ENCODE data around the gene NLRP7.
A peak's percentile ranks its signal among the peaks of the same experiment; 100 is the strongest.

DNA sequence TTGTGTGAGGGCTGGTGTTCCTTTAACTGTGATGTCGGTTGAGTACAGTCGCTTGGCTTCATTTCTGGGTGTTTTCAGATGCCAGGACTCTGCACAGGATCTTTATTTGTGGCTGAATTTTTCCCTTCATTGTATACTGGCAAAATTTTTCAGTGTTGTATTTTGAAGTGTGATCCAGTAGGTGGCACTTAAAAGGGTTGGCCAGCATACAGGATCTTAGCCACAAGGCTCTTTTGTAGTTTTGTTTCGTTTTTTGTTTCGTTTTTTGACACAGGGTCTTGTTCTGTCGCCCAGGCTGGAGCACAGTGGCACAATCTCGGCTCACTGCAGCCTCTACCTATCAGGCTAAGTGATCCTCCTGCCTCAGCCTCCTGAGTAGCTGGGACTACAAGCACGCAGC is 64.6 kb downstream of the NLRP7 start:
- TF ChIP-seq, protein P1, sequence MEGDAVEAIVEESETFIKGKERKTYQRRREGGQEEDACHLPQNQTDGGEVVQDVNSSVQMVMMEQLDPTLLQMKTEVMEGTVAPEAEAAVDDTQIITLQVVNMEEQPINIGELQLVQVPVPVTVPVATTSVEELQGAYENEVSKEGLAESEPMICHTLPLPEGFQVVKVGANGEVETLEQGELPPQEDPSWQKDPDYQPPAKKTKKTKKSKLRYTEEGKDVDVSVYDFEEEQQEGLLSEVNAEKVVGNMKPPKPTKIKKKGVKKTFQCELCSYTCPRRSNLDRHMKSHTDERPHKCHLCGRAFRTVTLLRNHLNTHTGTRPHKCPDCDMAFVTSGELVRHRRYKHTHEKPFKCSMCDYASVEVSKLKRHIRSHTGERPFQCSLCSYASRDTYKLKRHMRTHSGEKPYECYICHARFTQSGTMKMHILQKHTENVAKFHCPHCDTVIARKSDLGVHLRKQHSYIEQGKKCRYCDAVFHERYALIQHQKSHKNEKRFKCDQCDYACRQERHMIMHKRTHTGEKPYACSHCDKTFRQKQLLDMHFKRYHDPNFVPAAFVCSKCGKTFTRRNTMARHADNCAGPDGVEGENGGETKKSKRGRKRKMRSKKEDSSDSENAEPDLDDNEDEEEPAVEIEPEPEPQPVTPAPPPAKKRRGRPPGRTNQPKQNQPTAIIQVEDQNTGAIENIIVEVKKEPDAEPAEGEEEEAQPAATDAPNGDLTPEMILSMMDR (IDR thresholded peaks at IDR 0.05; ENCODE audit: insufficient read depth, low read length, poor library complexity, severe bottlenecking), result peak; percentile 39
- no peak for TF ChIP-seq EZH2phosphoT487 (conservative IDR thresholded peaks at IDR 0.05; ENCODE audit: low read length)
